Keratinocyte (primary cell): ENCODE data around the gene WDR70.

Experiments
- CTCF ChIP-seq, 3 experiments: IDR thresholded peaks in 1 of 3; conservative IDR thresholded peaks in 1 of 3; optimal IDR thresholded peaks in 1 of 3; 2 replicates in 2 of 3; 3 replicates in 1 of 3; pipeline versions ENCODE3 to v1.5.1; 2011; ENCODE audit warnings: low read length in 3 of 3, mild to moderate bottlenecking in 3 of 3, moderate library complexity in 2 of 3, control low read depth in 1 of 3, inconsistent platforms in 1 of 3; ENCODE audit not compliant: insufficient read depth in 2 of 3; ENCODE audit errors: extremely low read depth in 1 of 3
- EZH2 ChIP-seq: IDR thresholded peaks from one replicate; pipeline ENCODE4 v1.6.1; 2012; ENCODE audit warnings: inconsistent platforms, mild to moderate bottlenecking, low read length, moderate library complexity

DNA sequence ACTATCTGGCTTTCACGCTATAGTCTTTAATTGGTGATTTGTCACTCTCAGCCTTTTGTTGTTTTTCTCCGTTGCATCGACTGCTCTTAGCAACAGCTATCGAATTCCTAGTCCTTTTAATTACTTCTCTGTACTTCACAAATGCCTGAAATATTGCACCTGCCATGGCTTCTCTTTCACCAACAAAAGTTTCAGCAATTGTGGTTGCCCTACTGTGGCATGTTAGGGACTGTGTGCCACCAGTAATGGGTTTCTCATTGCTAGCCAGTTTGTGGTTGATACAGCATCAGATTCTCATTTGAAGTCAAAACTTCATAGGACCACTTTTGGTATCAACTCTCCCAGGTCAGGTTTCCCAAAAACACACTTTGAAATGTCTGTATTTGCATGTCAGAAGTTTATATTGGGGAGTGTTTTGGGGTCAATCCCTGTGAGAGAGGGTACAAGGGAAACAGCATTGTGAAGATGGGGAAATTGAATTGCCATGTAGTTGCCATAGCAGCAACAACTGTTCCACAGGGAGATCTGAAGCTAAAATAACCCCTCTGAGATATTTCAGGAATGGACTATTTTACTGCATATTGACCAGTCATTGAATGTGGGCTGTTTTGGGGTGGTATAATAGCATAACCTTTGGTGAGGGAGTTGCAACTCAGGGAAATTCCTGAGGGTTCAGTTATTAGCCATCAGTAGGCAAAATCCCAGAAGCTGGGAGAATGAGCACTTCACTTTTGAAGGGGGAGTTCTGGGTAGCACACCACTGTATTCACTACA is 99.2 kb downstream of the WDR70 start:
- TF ChIP-seq EZH2 (no peak), CTCF (optimal IDR thresholded peaks at IDR 0.05 in 1 of 3, IDR thresholded peaks at IDR 0.05 in 1 of 3, conservative IDR thresholded peaks at IDR 0.05 in 1 of 3; ENCODE audit: extremely low read depth in 1 of 3, insufficient read depth in 2 of 3, low read length in 3 of 3) (no peak)
